SK-N-SH treated with all-trans-retinoic acid at 6 μM for 48 hours (cell line): Measurements from ENCODE around the gene CRYGB.

Experiments
- BACH2 ChIP-seq: fragments of 250-450 bp; sonication (Bioruptor Pico); IDR thresholded peaks from 2 replicates; pipeline ENCODE4 v1.9.0; 2021; ENCODE audit warnings: mild to moderate bottlenecking, borderline replicate concordance
- CSDC2 ChIP-seq: fragments of 250-450 bp; sonication (Bioruptor Pico); IDR thresholded peaks from 2 replicates; pipeline ENCODE4 v1.5.0; 2020; ENCODE audit warnings: mild to moderate bottlenecking, moderate library complexity
- ESRRG ChIP-seq: fragments of 250-450 bp; sonication (Bioruptor Pico); IDR thresholded peaks from 2 replicates; pipeline ENCODE4 v1.6.1; 2021; ENCODE audit warnings: mild to moderate bottlenecking
- GLIS3 ChIP-seq: fragments of 250-450 bp; sonication (Bioruptor Pico); IDR thresholded peaks from 2 replicates; pipeline ENCODE4 v1.5.0; 2020; ENCODE audit warnings: mild to moderate bottlenecking, moderate library complexity
- OSR1 ChIP-seq: fragments of 250-450 bp; sonication (Bioruptor Pico); IDR thresholded peaks from 2 replicates; pipeline ENCODE4 v1.8.0; 2022; ENCODE audit warnings: moderate library complexity, mild to moderate bottlenecking, inconsistent platforms
- TF ChIP-seq, protein P1 (sequence below): fragments of 250-450 bp; sonication (Bioruptor Pico); IDR thresholded peaks from 2 replicates; pipeline ENCODE4 v1.5.1; 2020; ENCODE audit warnings: low read depth, mild to moderate bottlenecking, moderate library complexity
- TF ChIP-seq, protein P2 (sequence below): fragments of 250-450 bp; sonication (Bioruptor Pico); IDR thresholded peaks from 2 replicates; pipeline ENCODE4 v1.8.0; 2020; ENCODE audit warnings: mild to moderate bottlenecking, moderate library complexity, borderline replicate concordance

DNA sequence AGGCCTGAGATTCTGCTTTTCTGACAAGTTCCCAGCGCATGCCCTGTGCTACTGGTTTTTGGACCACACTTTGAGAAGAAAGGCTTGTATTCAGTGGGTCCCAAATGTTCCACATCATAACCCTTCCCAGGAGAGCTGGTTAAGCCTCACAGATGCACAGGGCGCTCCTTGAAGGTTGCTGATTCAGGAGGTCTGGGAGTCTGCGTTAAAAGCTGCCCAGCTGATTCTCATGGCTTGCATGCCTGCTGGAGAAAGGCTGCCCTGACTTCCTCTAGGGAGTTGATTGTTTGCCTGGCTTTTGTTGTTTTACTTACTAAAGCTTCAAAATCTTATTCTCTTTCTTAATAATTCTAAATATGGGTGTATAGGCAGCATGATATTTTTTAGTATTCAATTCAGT lies 42.3 kb downstream of the CRYGB start:
- no peak for TF ChIP-seq OSR1 (CRISPR knock-in tag)
- no peak for TF ChIP-seq BACH2 (CRISPR knock-in tag)
- TF ChIP-seq, protein P1, sequence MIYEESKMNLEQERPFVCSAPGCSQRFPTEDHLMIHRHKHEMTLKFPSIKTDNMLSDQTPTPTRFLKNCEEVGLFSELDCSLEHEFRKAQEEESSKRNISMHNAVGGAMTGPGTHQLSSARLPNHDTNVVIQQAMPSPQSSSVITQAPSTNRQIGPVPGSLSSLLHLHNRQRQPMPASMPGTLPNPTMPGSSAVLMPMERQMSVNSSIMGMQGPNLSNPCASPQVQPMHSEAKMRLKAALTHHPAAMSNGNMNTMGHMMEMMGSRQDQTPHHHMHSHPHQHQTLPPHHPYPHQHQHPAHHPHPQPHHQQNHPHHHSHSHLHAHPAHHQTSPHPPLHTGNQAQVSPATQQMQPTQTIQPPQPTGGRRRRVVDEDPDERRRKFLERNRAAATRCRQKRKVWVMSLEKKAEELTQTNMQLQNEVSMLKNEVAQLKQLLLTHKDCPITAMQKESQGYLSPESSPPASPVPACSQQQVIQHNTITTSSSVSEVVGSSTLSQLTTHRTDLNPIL (CRISPR knock-in tag) = no peak
- TF ChIP-seq, protein P2, sequence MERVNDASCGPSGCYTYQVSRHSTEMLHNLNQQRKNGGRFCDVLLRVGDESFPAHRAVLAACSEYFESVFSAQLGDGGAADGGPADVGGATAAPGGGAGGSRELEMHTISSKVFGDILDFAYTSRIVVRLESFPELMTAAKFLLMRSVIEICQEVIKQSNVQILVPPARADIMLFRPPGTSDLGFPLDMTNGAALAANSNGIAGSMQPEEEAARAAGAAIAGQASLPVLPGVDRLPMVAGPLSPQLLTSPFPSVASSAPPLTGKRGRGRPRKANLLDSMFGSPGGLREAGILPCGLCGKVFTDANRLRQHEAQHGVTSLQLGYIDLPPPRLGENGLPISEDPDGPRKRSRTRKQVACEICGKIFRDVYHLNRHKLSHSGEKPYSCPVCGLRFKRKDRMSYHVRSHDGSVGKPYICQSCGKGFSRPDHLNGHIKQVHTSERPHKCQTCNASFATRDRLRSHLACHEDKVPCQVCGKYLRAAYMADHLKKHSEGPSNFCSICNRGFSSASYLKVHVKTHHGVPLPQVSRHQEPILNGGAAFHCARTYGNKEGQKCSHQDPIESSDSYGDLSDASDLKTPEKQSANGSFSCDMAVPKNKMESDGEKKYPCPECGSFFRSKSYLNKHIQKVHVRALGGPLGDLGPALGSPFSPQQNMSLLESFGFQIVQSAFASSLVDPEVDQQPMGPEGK (CRISPR knock-in tag) = no peak
- TF ChIP-seq ESRRG (CRISPR knock-in tag) = no peak
- TF ChIP-seq GLIS3 (CRISPR knock-in tag) = no peak
- TF ChIP-seq CSDC2 (CRISPR knock-in tag) = no peak
